ENCODE results near the gene TAPT1.

GRCh38 chr4:16136827-16137226, 89.4 kb downstream of the TAPT1 start:
- TF ChIP-seq CTCF (IDR thresholded peaks at IDR 0.05), result no peak
- no peak for TF ChIP-seq POLR2A (IDR thresholded peaks at IDR 0.05)
